HepG2 (cell line): ENCODE data around the gene CRYBA2. TPM values are rescaled to one million over a fixed set of nuclear protein-coding genes. Genes with fewer than 3 reads are reported as not detected.

Source experiments
- ATAC-seq: fragments of 200-7000 bp; cut with Tn5 transposase; 3 replicates; pipeline ENCODE4 v1.9.1; 2020; ENCODE audit warnings: mild to moderate bottlenecking, moderate library complexity
- BruUV-seq: library from RNA; stranded (reverse); fragments of 400-500 nt; replicated peaks from 2 replicates; lab custom pipeline; 2021; lab: Mats Ljungman, UMichigan
- CTCF ChIA-PET: fragments of 300-600 bp; formaldehyde crosslinking; extraction: SDS; loops from one replicate; lab custom pipeline; 2021; ENCODE audit warnings: low total read pairs, inconsistent platforms, low intra/inter-chr PET ratio; lab: Yijun Ruan, JAX
- POLR2A ChIA-PET: fragments of 350-600 bp; sonication (Branson Sonifier 250); formaldehyde crosslinking; loops from one replicate; lab custom pipeline; 2020; ENCODE audit warnings: antibody characterized with exemption, inconsistent platforms; lab: Yijun Ruan, JAX
- DNase-seq: peaks from one replicate; pipeline ENCODE4 v3.0.0-alpha.2; 2015; ENCODE audit warnings: low spot score
- FAIRE-seq: peaks from 3 replicates; lab custom pipeline; 2011; peaks lifted over from hg19 to GRCh38; lab: Jason Lieb, UNC
- H2AFZ ChIP-seq: one replicate; pipeline ENCODE4 v1.6.1; 2011; ENCODE audit warnings: low read length, inconsistent platforms
- H3K27ac ChIP-seq: fragments of 300-600 bp; 3 replicates; pipeline ENCODE4 v1.8.0; 2011; ENCODE audit warnings: mixed run types, mild to moderate bottlenecking, mixed read lengths, low read length, inconsistent platforms; ENCODE audit not compliant: insufficient read depth; ENCODE audit errors: extremely low read length
- H3K27me3 ChIP-seq, 2 experiments: fragments of 200-600 bp in 1 of 2; 2 replicates in 1 of 2; 3 replicates in 1 of 2; pipeline versions ENCODE4 v1.6.0 to v1.8.0; 2011; ENCODE audit warnings: low read length in 2 of 2, mild to moderate bottlenecking in 2 of 2, moderate library complexity in 2 of 2, inconsistent platforms in 1 of 2; ENCODE audit not compliant: insufficient read depth in 2 of 2, control insufficient read depth in 1 of 2
- H3K36me3 ChIP-seq, 2 experiments: fragments of 200-600 bp in 1 of 2; replicated peaks in 1 of 2; 2 replicates in 1 of 2; 3 replicates in 1 of 2; pipeline versions ENCODE4 v1.5.1 to v1.8.0; 2011; ENCODE audit warnings: low read length in 2 of 2, inconsistent platforms in 1 of 2; ENCODE audit not compliant: insufficient read depth in 2 of 2, control insufficient read depth in 1 of 2
- H3K4me1 ChIP-seq: 2 replicates; pipeline ENCODE4 v1.5.1; 2012; ENCODE audit warnings: low read length, inconsistent platforms; ENCODE audit not compliant: insufficient read depth
- H3K4me2 ChIP-seq: 2 replicates; pipeline ENCODE4 v1.6.0; 2011; ENCODE audit warnings: low read depth, low read length, inconsistent platforms
- H3K4me3 ChIP-seq, 3 experiments: fragments of 200-600 bp in 1 of 3; sonication (generic), shearing (Covaris generic) in 1 of 3; replicated peaks in 1 of 3; 2 replicates each; pipeline ENCODE4 v1.5.1; 2011 to 2016; ENCODE audit warnings: low read length in 3 of 3, inconsistent platforms in 2 of 3, low read depth in 2 of 3, mild to moderate bottlenecking in 2 of 3, control low read depth in 1 of 3, mixed read lengths in 1 of 3; ENCODE audit not compliant: insufficient read depth in 1 of 3
- H3K79me2 ChIP-seq: one replicate; pipeline ENCODE4 v1.6.1; 2011; ENCODE audit warnings: low read length, inconsistent platforms; ENCODE audit not compliant: insufficient read depth
- H3K9ac ChIP-seq: 2 replicates; pipeline ENCODE4 v1.6.0; 2011; ENCODE audit warnings: mild to moderate bottlenecking, low read depth, low read length, inconsistent platforms; ENCODE audit not compliant: insufficient read depth
- H3K9me3 ChIP-seq: 2 replicates; pipeline ENCODE4 v1.5.1; 2012; ENCODE audit warnings: mild to moderate bottlenecking, low read length
- H4K20me1 ChIP-seq: 2 replicates; pipeline ENCODE4 v1.6.0; 2011; ENCODE audit warnings: inconsistent platforms, mild to moderate bottlenecking, low read length, moderate library complexity; ENCODE audit not compliant: insufficient read depth
- EED ChIP-seq: sonication (generic); formaldehyde crosslinking; IDR thresholded peaks from 2 replicates; pipeline ENCODE4 v1.5.0; 2020; ENCODE audit warnings: mild to moderate bottlenecking, missing genetic modification reagents
- FLYWCH1 ChIP-seq: sonication (generic); formaldehyde crosslinking; IDR thresholded peaks from 2 replicates; pipeline ENCODE4 v1.8.1; 2023; ENCODE audit warnings: mild to moderate bottlenecking, missing genetic modification reagents
- JARID2 ChIP-seq: sonication (generic); formaldehyde crosslinking; IDR thresholded peaks from 2 replicates; pipeline ENCODE4 v1.8.1; 2023; ENCODE audit warnings: missing genetic modification reagents, inconsistent platforms; ENCODE audit not compliant: insufficient replicate concordance
- KLF9 ChIP-seq: IDR thresholded peaks from 2 replicates; pipeline ENCODE4 v1.6.1; 2016; ENCODE audit warnings: low read depth
- NCOA5 ChIP-seq: sonication (generic); formaldehyde crosslinking; IDR thresholded peaks from 2 replicates; pipeline ENCODE4 v1.4.0; 2020; ENCODE audit warnings: missing genetic modification reagents
- THAP11 ChIP-seq: IDR thresholded peaks from 2 replicates; pipeline ENCODE4 v1.6.1; 2016; ENCODE audit warnings: missing biosample characterization, missing genetic modification reagents
- ZNF317 ChIP-seq: sonication (generic); formaldehyde crosslinking; IDR thresholded peaks from 2 replicates; pipeline ENCODE4 v1.5.0; 2020; ENCODE audit warnings: mild to moderate bottlenecking, missing genetic modification reagents
- ZNF335 ChIP-seq: sonication (generic); formaldehyde crosslinking; IDR thresholded peaks from 2 replicates; pipeline ENCODE4 v1.4.0; 2020; ENCODE audit warnings: missing genetic modification reagents
- ZNF512 ChIP-seq: sonication (generic); formaldehyde crosslinking; IDR thresholded peaks from 2 replicates; pipeline ENCODE4 v1.4.0; 2020; ENCODE audit warnings: mild to moderate bottlenecking, missing genetic modification reagents
- ZNF564 ChIP-seq: sonication (generic); formaldehyde crosslinking; IDR thresholded peaks from 2 replicates; pipeline ENCODE4 v1.8.1; 2023; ENCODE audit warnings: mild to moderate bottlenecking, missing genetic modification reagents
- ZNF605 ChIP-seq: sonication (generic); formaldehyde crosslinking; IDR thresholded peaks from 2 replicates; pipeline ENCODE4 v1.8.0; 2022; ENCODE audit warnings: mild to moderate bottlenecking, missing genetic modification reagents
- ZNF761 ChIP-seq: sonication (generic); formaldehyde crosslinking; conservative IDR thresholded peaks from 2 replicates; pipeline ENCODE4 v1.4.0; 2020; ENCODE audit warnings: mild to moderate bottlenecking, missing genetic modification reagents
- WGBS: methylation state at CpG from one replicate; pipeline ENCODE4 v1.1.6; 2017; ENCODE audit warnings: low lambda C conversion rate; 5-methylcytosine and 5-hydroxymethylcytosine counted together
- in situ Hi-C: cut with HindIII; loops from 2 replicates; pipeline ENCODE4 v1.10.0; 2017; ENCODE audit warnings: low pct_unique_long_range_greater_than_20kb; ENCODE audit not compliant: extremely low pct_ligation_motif_present
- intact Hi-C: fragments of 100-400 bp; cut with micrococcal nuclease; formaldehyde crosslinking; loops from one replicate; pipeline ENCODE4 v1.10.0; 2022; ENCODE audit not compliant: unreplicated experiment
- polyA plus RNA-seq, 8 experiments: library from polyadenylated mRNA; depleted of rRNA in 3 of 8; stranded (reverse) in 7 of 8; unstranded in 1 of 8; fragments of >200 nt; fragmentation: Illumina TruSeq in 4 of 8; extraction: Trizol in 4 of 8; gene quantifications; 2 replicates each; pipeline versions ENCODE4 v1.2.1 to v1.2.3, GENCODE V29; 2011 to 2016; ENCODE audit warnings: low read depth in 4 of 8, missing spikeins in 1 of 8, mixed read lengths in 1 of 8; ENCODE audit not compliant: insufficient read depth in 1 of 8
- total RNA-seq, 5 experiments: library from RNA; depleted of rRNA; stranded (reverse); fragments of >200 nt; fragmentation: Illumina TruSeq; extraction: Trizol; gene quantifications; 2 replicates each; pipeline ENCODE4 v1.2.3, GENCODE V29; 2016; ENCODE audit warnings: low read depth in 1 of 5

CRYBA2 gene
- total and polyA plus RNA-seq, 2 of the 13 experiments (the other 11 are each of a cell fraction or from before 2014, with no cell fraction given): not detected

- no peak for ATAC-seq
- no peak overlapping the region for H2AFZ ChIP-seq
- peaks cover 24% of the 10 kb centered on the region for H3K4me1 ChIP-seq
- no peaks in the 10 kb centered on the region for H3K36me3 ChIP-seq
- peaks cover 7% of the 10 kb centered on the region; the same call in 1 of the 2 replicates for H4K20me1 ChIP-seq
- WGBS: 30% methylated on average over 4 of the region's 4 CpGs
- ChIA-PET POLR2A (no interaction called here), CTCF (no interaction called here)
- intact Hi-C loops (loop anchor here (10.0 kb wide), 1 partner anchor 93 kb away; no protein-coding TSS in a partner anchor), in situ Hi-C loops (no loop called here)
- TF ChIP-seq ZNF335 (CRISPR knock-in tag): no peak
- no peak for TF ChIP-seq ZNF512 (CRISPR knock-in tag)
- no peak for TF ChIP-seq NCOA5 (CRISPR knock-in tag)
- TF ChIP-seq JARID2 (CRISPR knock-in tag): no peak
- TF ChIP-seq ZNF605: no peak
- no peak for TF ChIP-seq ZNF761
- no peak for TF ChIP-seq ZNF564 (CRISPR knock-in tag)
- TF ChIP-seq THAP11: no peak
- no peak for TF ChIP-seq FLYWCH1
- TF ChIP-seq KLF9 (CRISPR knock-in tag): no peak
- TF ChIP-seq ZNF317: no peak
- no peak for TF ChIP-seq EED (CRISPR knock-in tag)
- H3K27ac ChIP-seq: no peak overlapping the region
- peaks cover 11 to 79% of the 10 kb centered on the region in 2 experiments for H3K27me3 ChIP-seq
- no peaks in the 10 kb centered on the region for H3K9me3 ChIP-seq
- no TSS peak for BruUV-seq
- no peak overlapping the region for H3K4me3 ChIP-seq
- DNase-seq: no peak
- H3K4me2 ChIP-seq: no peak overlapping the region
- FAIRE-seq: no peak
- H3K79me2 ChIP-seq: no peaks in the 10 kb centered on the region
- H3K9ac ChIP-seq: no peak overlapping the region
These were observed 35.6 kb downstream of the CRYBA2 start for GRCh38 chr2:218957671-218958070.
